GM11168 (cell line): ENCODE results near the gene ENO1.

Experiments
- in situ Hi-C: fragments of 300-500 bp; cut with MboI; formaldehyde crosslinking; loops from one replicate; pipeline ENCODE4 v1.12.0; 2022; ENCODE audit warnings: low sequenced_read_pairs; ENCODE audit not compliant: unreplicated experiment

The ENO1 gene

GRCh38 chr1:8873001-8873400, 5.5 kb downstream of the ENO1 start:
- in situ Hi-C loops: no loop called here

- in situ Hi-C loops: no loop called here
Observed at GRCh38 chr1:8871965-8872399, 6.5 kb downstream of the ENO1 start.

- in situ Hi-C loops: no loop called here
Observed at GRCh38 chr1:8871539-8871935, 6.9 kb downstream of the ENO1 start.

- in situ Hi-C loops: no loop called here
Observed at GRCh38 chr1:8870616-8871538, 7.6 kb downstream of the ENO1 start.

GRCh38 chr1:8870103-8870502, 8.4 kb downstream of the ENO1 start:
- in situ Hi-C loops: no loop called here

GRCh38 chr1:8867878-8868567, 10.5 kb downstream of the ENO1 start:
- in situ Hi-C loops: no loop called here

GRCh38 chr1:8866792-8867415, 11.6 kb downstream of the ENO1 start:
- in situ Hi-C loops: no loop called here

- in situ Hi-C loops: no loop called here
Observed at GRCh38 chr1:8866173-8866791, 12.2 kb downstream of the ENO1 start.

GRCh38 chr1:8864713-8865344, 13.7 kb downstream of the ENO1 start:
- in situ Hi-C loops: no loop called here

GRCh38 chr1:8863794-8864233, 14.7 kb downstream of the ENO1 start:
- in situ Hi-C loops: no loop called here

- in situ Hi-C loops: no loop called here
Observed at GRCh38 chr1:8863138-8863537, 15.3 kb downstream of the ENO1 start.

GRCh38 chr1:8862528-8862927, 16.0 kb downstream of the ENO1 start:
- in situ Hi-C loops: no loop called here

GRCh38 chr1:8860738-8861516, 17.6 kb downstream of the ENO1 start:
- in situ Hi-C loops: no loop called here

GRCh38 chr1:8858888-8859706, 19.4 kb downstream of the ENO1 start:
- in situ Hi-C loops: no loop called here

GRCh38 chr1:8858112-8858668, 20.3 kb downstream of the ENO1 start:
- in situ Hi-C loops: no loop called here

- in situ Hi-C loops: no loop called here
Observed at GRCh38 chr1:8856689-8857412, 21.6 kb downstream of the ENO1 start.

- in situ Hi-C loops: no loop called here
Observed at GRCh38 chr1:8854240-8854639, 24.2 kb downstream of the ENO1 start.

- in situ Hi-C loops: no loop called here
Observed at GRCh38 chr1:8851060-8851459, 27.4 kb downstream of the ENO1 start.
